GM19455 (cell line): ENCODE measurements around the gene BCAR3.

Experiments
- ATAC-seq: cut with Tn5 transposase; IDR thresholded peaks from one replicate; pipeline ENCODE4 v1.9.1; 2021; ENCODE audit not compliant: unreplicated experiment

The BCAR3 gene

DNA sequence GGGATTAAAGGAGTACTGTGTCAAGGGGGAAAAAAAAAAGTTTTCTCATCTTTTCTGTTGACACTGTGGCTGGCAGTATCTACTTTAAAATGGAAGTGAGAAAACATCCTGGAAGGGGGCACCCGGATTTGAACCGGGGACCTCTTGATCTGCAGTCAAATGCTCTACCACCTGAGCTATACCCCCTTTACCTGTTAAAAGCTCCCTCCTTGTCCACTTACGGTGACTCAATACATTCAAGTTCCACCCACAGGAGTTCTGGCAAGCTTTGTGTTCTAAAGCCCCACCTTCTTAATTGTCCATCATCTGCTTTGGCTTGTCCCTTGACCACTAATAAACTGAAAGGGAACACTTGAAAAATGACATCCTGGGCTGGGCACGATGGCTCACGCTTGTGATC is 165.5 kb downstream of the BCAR3 start:
- ATAC-seq, result no peak
